GM19395 (cell line): ENCODE measurements around the gene MEOX2.

Source experiments
- ATAC-seq: cut with Tn5 transposase; IDR thresholded peaks from one replicate; pipeline ENCODE4 v1.9.1; 2021; ENCODE audit warnings: mild to moderate bottlenecking, moderate library complexity; ENCODE audit not compliant: unreplicated experiment

MEOX2 gene

DNA sequence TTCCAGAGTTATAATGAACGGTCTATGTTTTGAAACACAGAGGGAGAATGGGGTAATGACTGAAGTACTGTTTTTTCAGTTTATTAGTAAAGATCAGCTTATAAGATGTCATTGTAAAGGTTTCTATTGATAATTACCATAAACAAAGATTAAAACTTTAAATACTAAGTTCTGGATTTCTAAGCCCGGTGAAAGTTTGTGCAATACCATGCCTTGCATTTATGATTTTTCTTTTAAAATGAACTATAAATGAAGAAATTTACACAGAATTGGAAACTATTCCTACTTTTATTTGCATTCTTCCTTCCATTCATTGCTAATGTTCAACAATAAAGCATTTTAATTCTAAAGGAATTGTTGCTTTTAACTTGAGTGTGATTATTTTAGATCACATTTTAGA is 4.9 kb downstream of the MEOX2 start:
- no peak for ATAC-seq

DNA sequence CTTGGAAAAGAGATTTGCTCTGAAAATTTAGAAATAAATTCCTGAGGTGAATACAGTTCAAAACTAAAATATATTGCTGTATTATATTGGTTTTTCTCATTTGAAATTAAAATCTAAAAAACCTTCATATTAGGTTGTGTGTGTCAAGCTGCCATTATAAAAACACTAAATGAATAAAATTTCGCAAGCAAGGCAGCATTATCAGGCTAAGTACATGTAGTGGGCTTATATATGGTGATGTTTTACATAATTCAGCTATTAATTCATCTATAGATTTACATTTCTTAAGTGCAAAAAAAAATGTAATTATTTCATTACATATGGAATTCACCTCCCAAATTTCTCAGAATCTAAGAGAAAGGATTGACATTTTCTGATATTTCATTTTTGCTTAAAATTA is 5.3 kb downstream of the MEOX2 start:
- ATAC-seq, result no peak

DNA sequence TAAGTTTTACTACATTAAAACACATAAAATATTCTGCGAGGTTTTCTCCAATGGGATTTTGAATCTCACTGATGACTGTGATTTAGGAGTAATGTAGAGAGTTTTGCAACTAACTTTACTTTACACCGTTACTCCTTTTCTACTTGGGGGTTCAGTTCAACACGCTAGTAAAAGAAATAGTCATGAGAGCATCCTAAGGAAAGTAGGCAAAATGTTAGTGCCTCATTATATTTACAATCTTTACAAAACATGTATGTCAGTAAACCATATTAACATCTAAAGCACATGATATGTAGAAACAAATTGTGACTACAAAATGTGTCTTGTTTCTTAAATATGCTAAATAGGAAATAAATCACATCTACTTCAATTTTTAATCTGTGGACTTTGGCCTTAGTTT is 6.0 kb downstream of the MEOX2 start:
- no peak for ATAC-seq

DNA sequence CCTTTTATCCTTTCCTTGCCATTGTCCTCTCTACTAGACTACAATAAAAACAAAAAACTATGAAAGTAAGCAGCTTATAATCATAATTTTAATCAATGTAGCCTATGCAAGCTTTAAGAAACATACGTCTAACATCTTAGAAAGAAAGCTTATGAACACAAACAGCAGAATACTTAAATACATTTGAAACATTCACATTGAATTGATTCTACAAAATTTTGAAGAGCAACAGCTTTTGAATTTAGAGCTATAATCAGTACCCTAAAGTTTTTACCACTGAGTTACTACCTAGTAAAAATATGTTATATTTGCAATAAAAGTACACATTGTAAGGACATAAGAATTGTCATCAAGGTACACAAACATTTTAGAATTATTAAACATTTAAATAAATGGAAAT is 7.2 kb downstream of the MEOX2 start:
- ATAC-seq, result no peak

DNA sequence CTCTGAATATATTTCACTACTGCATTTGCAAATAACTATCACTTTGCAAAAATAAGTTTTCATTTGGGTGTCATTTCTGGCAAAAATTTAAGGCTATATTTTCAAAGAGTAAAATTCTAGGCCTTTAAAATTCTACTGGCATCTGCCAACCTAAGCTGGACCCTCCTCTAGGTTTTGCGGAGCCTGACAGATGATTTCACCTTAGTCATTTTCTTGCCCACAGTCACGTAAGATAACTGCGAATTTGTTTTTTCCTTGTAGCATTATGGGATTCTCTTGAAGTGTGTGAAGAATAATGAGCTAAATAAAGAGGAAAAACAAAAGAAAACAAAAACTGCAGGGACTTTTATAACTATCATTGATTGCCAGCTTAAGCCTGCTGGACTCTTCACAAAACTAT is 7.8 kb downstream of the MEOX2 start:
- no peak for ATAC-seq

DNA sequence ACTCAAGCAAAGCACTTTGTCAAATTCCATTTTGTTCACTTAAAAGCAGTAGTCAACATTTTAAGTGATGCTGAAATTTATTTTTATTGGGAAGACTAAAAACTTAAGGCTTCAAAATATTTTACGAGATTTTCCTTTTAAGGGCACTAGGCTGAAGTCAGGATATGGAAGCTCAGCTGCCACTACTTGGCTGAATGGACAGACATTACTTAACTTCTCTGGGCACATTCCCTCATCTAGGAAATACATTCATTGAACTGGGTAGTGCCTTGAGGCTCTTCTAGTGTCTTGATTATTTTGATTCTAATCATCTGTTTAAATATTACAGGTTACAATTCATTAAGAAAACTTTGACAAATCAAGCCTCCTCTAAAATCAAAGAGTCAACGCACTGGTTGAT is 11.1 kb downstream of the MEOX2 start:
- ATAC-seq, result no peak

DNA sequence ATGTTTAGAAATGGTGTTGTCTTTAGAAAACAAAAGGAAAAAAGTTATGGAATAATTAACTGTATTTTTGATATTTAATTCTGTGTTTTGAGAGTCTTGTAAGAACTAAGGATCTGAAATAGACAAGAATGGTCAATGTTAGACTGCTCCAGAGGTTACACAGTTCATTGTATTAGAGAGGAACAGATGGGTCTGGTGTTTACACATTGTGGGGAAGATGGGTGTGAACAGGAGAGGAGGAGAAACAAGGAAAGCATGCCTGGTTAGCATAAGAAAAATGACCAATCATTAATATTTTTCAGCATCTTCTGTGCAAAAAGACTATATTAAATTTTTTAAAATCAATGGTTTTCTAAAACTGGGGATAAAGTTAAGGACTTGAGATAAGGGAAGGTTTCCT is 11.9 kb downstream of the MEOX2 start:
- no peak for ATAC-seq

DNA sequence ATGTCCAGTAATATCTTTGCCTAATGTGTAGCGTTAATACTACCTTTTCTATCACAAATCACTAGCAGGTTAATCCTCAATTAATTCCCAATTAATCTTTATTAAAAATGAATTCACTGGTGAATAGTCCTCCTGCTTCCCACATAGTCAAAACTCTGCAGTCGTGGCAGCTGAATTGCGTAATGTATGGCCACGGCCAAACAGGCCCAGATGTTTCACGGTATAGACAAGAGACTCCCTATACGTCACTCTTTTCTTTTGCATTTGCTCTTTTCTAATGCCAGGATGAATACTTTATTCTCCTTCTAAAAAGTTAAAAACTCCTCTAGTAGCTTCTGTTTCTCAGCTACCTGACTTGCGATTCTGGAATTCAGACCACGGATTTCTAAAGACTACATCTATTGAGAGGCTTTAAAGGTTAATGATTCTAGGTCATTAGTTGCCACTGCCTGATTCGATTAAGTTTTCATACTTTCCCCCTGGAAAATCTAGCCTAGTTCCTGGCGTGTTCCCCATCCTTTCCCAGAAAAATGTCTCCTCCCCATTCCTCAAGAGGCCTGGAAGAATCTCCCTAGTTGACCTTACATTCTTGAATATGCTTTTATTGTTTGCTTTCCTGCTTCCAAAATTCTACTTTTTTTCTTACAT is 16.9 kb downstream of the MEOX2 start:
- ATAC-seq, result no peak

DNA sequence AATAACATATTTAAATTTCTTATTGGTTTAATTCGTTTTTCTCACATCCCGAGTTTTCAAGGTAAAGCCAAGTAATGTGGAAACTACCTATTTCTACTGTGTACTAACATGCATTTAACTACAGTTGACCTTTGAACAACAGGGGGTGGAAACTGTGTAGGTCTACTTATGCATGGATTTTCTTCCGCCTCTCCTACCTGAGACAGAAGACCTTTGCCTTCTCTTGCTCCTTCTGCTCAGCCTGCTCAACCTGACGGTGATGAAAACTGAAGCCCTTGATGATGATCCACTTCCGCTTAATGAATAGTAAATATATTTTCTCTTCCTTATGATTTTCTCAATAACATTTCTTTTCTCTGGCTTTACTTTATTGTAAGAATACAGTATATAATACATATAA is 18.5 kb downstream of the MEOX2 start:
- ATAC-seq, result no peak

DNA sequence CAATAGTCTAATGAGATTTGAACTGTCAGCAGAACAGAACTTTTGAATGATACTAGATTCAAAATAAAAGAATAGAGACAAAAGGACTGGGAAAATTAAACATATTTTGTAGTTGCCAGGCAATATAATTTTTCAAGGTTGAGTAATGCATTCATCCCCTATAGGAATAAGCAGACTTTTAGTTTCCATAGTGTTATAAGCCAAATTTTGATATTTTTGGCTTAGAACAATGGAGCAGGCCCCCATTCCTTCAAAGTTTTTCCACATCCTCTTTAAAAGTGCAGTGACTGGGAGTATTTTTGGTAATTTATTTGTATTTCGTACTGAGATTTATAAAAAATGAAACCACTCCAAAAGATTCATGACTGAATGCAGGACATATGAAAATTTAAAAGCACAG is 24.0 kb downstream of the MEOX2 start:
- no peak for ATAC-seq

DNA sequence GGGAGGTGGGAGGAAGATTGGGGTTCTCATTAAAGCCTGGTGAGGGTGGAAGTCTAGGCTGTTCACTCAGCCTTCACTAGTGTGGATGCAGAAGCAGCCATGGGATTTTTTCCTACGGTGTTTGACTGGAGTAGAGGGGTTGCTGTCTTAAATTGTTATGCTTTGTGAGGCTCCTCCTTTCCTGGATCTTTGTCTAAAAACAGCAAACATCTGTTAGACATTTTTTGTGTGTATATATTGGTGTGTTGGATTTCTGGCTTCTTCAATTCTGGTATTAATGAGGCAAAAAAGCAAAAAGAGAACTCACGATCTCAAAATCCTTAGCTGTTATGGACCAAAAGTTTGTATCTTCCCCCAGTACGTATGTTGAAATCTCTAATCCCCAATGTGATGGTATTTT is 28.2 kb downstream of the MEOX2 start:
- no peak for ATAC-seq

DNA sequence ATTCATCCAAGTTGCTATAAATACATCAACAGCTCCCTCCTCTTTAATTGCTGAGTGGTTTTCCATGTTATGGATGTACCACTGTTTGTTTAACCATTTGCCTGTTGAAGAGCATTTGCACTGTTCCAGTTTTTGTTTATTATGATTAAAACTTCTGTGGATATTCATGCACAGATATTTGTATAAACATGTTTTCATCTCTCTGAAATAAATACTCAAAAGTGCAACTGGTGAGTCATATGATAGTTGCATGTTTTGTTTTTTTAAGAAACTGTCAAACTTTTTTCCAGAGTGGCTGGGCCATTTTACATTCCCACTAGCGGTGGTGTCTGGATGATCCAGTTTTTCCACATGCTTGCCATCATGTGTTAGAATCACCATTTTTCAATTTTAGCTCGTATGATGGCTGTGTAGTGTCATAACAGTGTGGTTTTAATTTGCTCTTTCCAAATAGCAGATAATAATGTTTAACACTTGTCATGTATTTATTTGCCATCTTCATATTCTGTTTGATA is 33.6 kb downstream of the MEOX2 start:
- ATAC-seq, result no peak

DNA sequence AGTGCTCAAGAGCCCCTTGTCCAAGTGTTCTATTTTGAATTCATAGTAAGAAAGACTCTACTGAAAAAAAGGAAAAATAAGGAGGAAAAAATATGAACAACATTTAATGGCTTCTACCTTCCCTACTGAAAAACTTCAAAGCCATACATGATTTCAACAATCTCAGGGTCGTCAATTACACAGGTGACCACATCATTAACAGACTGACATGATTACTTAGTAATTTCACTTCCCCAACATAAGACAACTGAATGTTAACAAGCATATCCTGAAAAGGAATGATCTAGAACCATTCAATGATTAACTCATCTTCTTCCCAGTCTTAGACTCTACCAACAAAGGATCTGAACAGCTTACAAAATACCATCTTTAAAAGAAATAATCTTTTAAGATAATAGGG is 34.8 kb downstream of the MEOX2 start:
- ATAC-seq, result no peak

DNA sequence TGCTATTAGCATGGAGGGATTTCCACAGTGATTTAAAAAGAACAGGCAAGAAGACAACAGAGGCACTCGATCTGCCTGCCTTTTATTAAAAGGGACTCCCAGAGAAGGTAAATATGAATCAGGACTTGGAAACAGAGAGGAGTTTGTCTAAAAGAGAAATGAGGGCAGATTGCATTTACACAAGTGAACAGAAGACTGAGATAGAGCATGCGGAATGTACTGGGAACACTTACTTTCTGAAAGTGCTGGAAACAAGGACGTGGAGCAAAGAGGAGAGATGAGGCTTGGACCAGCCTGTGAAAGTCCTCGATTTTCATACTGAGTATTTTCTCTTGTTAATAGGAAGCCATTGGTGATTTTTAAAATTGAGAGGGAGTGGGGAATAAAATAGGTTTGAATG is 35.7 kb downstream of the MEOX2 start:
- ATAC-seq, result no peak

DNA sequence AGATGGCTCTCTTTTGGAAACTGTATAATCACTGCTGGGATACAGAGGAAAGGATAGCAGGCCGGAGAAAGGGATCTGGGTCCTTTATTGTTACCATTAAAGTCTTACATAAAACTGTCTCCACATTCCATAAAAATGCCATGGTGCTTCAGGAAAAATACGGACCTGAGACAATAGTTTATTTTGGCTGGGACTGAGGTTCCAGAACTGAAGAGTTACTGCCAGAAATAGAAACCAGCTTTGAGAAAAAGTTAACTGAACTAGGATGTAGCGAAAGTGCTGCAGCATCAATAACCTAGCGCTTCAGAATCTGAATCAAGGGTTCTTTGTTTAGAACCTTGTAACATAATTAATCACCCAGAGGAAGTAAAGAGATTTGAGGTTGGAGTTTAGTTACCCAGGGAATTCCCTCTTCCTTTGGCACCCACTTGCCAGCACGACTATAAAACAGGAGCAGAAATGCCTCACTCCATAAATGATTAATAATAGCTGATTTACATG is 38.0 kb downstream of the MEOX2 start:
- no peak for ATAC-seq

DNA sequence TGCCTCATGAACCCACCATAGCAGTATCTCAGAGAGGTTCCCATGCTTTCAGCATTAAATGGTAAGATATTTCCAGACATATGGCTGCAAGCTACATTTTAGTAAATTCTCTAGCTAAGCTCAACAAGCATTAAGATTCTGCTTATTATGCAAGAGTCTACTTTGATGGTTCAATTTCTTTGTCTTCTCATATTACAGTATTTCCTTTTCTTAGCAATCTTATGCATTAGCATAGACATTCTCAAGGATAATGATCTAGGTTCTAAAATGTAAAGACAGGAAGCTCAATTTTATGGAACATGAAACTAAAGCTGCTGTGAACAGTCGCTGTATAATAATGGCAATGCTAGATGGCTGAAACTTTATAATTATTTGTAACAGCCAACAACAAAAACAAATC is 39.2 kb downstream of the MEOX2 start:
- no peak for ATAC-seq

DNA sequence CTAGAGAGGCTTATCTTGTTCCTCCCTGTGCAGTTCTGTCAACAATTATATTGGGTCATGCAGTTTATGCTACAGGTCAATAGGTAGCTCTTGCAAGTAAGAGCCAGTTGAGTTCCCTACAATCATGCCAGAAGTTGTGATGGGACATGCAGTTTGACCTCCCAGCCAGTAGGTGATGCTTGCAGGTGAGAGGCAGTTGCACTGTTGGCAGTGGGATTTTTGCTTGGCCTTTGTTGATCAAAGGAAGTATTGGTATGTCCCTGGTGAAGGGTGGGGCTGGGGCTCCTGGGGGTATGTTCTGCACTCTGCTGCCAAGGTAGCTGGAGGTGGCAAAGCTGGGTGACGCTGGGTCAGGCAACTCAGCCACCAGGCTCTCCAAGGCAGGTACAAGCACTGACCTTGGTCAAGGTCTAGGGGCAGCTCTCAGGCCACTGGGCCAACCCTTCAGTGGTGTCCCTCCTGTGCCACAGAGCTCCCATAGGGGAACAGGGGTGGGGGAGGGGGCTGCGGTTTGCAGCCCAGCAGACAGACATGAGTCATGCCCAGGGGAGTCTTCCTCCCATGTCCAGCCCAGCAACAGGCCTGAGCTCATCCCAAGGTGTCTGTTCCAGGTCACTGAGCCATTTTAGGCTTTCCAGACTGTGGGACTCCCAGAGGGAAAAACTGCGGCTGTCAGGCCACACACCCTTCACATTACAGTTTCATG is 43.3 kb downstream of the MEOX2 start:
- no peak for ATAC-seq

DNA sequence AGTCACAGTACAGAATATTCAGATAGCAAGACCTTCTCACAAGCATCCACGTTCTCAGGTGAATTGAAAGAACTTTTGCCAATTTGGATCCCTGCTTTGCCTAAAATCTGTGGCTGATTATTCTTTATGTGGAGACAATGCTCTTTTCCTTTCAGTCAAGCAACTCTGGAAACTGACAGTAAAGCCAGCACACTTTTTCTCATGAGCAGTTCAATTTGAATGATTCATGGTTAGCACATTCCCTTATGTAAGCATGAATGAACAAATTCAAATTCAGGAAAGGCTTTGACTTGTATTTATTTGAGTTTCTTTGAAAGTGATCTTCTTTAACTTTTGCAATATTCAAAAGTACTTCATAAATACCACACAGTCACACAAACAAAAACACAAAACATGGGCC is 57.6 kb downstream of the MEOX2 start:
- no peak for ATAC-seq

DNA sequence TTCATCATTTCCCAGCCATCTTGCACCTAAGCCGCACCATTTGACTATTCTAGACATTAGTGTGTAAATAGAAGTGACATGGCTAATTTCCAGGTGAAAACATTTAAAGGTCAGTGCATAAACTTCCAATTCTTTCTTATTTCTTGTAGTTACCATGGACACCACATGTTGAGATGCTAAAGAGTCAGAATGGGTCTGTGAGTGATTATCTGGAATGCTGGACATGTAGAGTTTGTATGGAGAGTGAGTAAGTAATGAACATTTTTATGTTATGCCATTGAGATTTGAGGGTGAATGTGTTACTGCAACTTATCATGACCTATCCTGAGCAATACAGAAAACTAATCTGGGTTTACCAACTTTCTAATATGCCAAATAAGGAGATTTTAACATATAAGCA is 60.4 kb downstream of the MEOX2 start:
- ATAC-seq, result no peak

DNA sequence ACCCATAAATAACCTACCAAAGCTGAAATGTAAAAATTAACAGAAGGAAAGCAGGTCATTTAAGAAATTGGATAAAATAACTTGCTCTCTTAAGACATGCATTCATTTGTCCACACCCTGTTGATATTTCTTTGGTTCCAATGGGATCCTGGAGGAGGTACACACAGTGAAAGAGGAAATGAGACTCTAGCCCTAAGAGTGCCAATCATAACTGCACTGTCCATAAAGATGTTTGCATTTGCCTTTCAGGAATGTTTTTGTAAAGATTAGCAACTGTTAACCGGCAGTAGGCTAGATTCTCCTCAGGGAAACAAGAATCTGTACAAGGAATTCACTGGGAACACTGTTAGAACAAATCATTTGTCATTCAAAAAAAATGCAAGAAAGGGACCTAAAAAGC is 61.0 kb downstream of the MEOX2 start:
- ATAC-seq, result no peak

DNA sequence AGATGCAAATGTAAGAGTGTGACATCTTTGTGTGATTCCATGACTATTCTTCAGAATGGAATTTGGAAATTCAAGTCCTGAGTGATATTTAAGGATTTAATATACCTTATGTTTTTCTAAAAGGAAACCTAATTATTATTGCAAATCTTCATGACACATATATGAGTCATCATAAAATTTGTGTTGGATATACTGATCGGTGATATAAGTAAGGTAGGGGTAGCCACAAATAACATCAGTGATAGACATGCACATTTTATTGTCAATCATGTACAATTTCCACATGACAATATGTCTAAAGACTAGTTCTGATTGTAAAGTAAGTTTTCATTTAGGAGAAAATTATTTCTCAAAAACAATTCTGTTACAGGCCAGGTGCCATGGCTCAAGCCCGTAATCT is 65.0 kb downstream of the MEOX2 start:
- no peak for ATAC-seq

DNA sequence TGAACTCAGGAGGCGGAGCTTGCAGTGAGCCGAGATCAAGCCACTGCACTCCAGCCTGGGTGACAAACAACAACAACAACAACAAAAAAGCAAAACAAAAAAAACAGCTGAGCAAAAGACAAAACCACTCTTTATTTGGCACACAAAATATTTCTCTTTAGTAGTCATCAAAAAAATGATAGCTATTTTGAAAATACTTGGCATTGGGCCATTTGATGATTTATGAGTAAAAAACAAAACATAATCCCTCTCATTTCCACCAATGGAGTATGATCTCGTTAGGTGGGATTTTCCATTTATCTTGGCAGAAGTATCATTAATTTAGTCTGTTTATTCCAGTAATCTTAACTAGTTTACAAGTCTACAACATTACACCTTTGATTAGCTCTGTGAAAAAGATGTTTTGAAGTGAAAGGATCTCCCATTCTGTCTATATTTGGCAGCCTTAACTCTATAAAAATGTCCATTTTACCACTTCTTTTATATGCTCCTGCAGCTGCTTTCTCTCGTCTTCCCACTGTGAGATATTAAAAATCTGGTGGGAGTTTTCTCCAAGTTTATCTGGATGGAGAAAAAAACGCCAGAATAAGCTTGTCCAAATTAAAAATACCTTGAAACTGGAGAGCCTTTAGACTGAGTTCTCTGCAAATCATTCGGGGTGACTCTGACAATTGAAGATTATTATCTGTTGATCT is 65.8 kb downstream of the MEOX2 start:
- ATAC-seq, result no peak
